KG1 (cell line): ENCODE data around the gene CUZD1.
"Not testable (repeated sequence)": the region's sequence is repeated elsewhere in the genome, so short reads cannot be mapped to it uniquely, and the experiment has no call there.

Source experiments
- DNase-seq: peaks from one replicate; lab custom pipeline; 2025; lab: John Stamatoyannopoulos, UW

CUZD1 gene

GRCh38 chr10:122845783-122846332 lies at the start of gene CUZD1:
TSS of gene CUZD1 (minus strand) at chr10:122845857. CDS start at chr10:122845843, 14 bp downstream.
- no peak for DNase-seq

- no peak for DNase-seq
Measured at GRCh38 chr10:122894261-122894944, 48.7 kb upstream of the CUZD1 start.

- DNase-seq = no peak
Measured at GRCh38 chr10:122884166-122884565, 38.5 kb upstream of the CUZD1 start.

- DNase-seq = no peak
Measured at GRCh38 chr10:122882766-122883165, 37.1 kb upstream of the CUZD1 start.

GRCh38 chr10:122879339-122880273 lies 33.9 kb upstream of the CUZD1 start, which contains the start of gene FAM24B:
TSS of gene FAM24B (minus strand) at chr10:122879581. CDS start at chr10:122850515, 29,066 bp downstream.
- peak; percentile 68 for DNase-seq

GRCh38 chr10:122878799-122879338 lies 33.2 kb upstream of the CUZD1 start:
- no peak for DNase-seq

- no peak for DNase-seq
Measured at GRCh38 chr10:122877264-122877663, 31.6 kb upstream of the CUZD1 start.

- no peak for DNase-seq
Measured at GRCh38 chr10:122876467-122876855, 30.8 kb upstream of the CUZD1 start.

- no peak for DNase-seq
Measured at GRCh38 chr10:122875843-122876466, 30.3 kb upstream of the CUZD1 start.

GRCh38 chr10:122871947-122872346 lies 26.3 kb upstream of the CUZD1 start:
- not testable (repeated sequence) for DNase-seq

GRCh38 chr10:122868768-122869167 lies 23.1 kb upstream of the CUZD1 start:
- not testable (repeated sequence) for DNase-seq

- not testable (repeated sequence) for DNase-seq
Measured at GRCh38 chr10:122866757-122867482, 21.3 kb upstream of the CUZD1 start.

GRCh38 chr10:122864901-122865300 lies 19.2 kb upstream of the CUZD1 start:
- DNase-seq = no peak

GRCh38 chr10:122864194-122864592 lies 18.5 kb upstream of the CUZD1 start:
- DNase-seq = no peak

GRCh38 chr10:122863216-122864193 lies 17.8 kb upstream of the CUZD1 start:
- DNase-seq = no peak

GRCh38 chr10:122861711-122862161 lies 16.1 kb upstream of the CUZD1 start:
- no peak for DNase-seq

- no peak for DNase-seq
Measured at GRCh38 chr10:122859527-122859926, 13.9 kb upstream of the CUZD1 start.

- DNase-seq = not testable (repeated sequence)
Measured at GRCh38 chr10:122858042-122858441, 12.4 kb upstream of the CUZD1 start.

- no peak for DNase-seq
Measured at GRCh38 chr10:122856902-122857301, 11.2 kb upstream of the CUZD1 start.

- no peak for DNase-seq
Measured at GRCh38 chr10:122855745-122856144, 10.1 kb upstream of the CUZD1 start.
